Vagina (tissue), 2 donors: ENCODE data around the gene PCF11.

Experiments used
- POLR2A ChIP-seq, 2 donors: fragments of 450-650 bp; IDR thresholded peaks; one replicate each; pipeline ENCODE4 v1.6.1; 2017; ENCODE audit warnings: antibody characterized with exemption in 2 of 2, mild to moderate bottlenecking in 2 of 2, moderate library complexity in 2 of 2
- POLR2AphosphoS5 ChIP-seq, 2 donors: sonication (generic); formaldehyde crosslinking; IDR thresholded peaks; one replicate each; pipeline ENCODE4 v1.9.0; 2017; ENCODE audit warnings: antibody characterized with exemption in 2 of 2, mild to moderate bottlenecking in 2 of 2, low read depth in 1 of 2; ENCODE audit not compliant: insufficient read depth in 1 of 2
- TF ChIP-seq, protein P1 (sequence below), 3 experiments: fragments of 450-650 bp in 2 of 3; fragments of 200-600 bp in 1 of 3; sonication (generic) in 1 of 3; IDR thresholded peaks; one replicate each; pipeline ENCODE4 v1.5.1; 2017 to 2019; ENCODE audit warnings: antibody characterized with exemption in 3 of 3, mild to moderate bottlenecking in 2 of 3, moderate library complexity in 2 of 3

DNA sequence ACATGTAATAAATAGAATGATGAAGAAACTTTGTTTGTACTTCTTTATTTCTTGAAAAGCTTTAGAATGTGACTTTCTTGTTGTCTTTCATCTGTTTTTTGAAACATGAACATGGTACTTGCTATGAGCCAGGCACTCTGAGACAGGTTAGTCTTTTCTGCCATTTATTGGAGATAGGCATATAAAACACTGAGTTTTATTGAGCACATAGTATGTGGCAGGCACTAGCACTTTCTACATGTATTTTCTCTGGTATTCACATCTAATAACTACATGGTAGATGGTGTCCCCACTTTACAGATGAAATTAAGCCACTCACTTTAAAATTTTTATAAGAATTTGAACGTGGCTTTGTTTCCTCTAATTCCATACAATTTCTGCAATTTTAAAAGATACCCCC lies 28.8 kb downstream of the PCF11 start:
- TF ChIP-seq, protein P1, sequence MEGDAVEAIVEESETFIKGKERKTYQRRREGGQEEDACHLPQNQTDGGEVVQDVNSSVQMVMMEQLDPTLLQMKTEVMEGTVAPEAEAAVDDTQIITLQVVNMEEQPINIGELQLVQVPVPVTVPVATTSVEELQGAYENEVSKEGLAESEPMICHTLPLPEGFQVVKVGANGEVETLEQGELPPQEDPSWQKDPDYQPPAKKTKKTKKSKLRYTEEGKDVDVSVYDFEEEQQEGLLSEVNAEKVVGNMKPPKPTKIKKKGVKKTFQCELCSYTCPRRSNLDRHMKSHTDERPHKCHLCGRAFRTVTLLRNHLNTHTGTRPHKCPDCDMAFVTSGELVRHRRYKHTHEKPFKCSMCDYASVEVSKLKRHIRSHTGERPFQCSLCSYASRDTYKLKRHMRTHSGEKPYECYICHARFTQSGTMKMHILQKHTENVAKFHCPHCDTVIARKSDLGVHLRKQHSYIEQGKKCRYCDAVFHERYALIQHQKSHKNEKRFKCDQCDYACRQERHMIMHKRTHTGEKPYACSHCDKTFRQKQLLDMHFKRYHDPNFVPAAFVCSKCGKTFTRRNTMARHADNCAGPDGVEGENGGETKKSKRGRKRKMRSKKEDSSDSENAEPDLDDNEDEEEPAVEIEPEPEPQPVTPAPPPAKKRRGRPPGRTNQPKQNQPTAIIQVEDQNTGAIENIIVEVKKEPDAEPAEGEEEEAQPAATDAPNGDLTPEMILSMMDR (IDR thresholded peaks at IDR 0.05) = no peak
- TF ChIP-seq POLR2A (IDR thresholded peaks at IDR 0.05) (no peak), POLR2AphosphoS5 (IDR thresholded peaks at IDR 0.05; ENCODE audit: insufficient read depth in 1 of 2, low read depth in 1 of 2) (no peak)
